H1 (cell line): ENCODE results near the gene GABRB2. TPM values are rescaled to one million over a fixed set of nuclear protein-coding genes. Genes with fewer than 3 reads are reported as not detected.

Experiments
- CTCF ChIA-PET: fragments of 300-600 bp; sonication (Branson Sonifier 250); formaldehyde crosslinking; loops from one replicate; lab custom pipeline; 2021; ENCODE audit not compliant: partially characterized antibody; lab: Charles Lee
- POLR2A ChIA-PET: fragments of 300-600 bp; sonication (Branson Sonifier 250); formaldehyde crosslinking; loops from one replicate; lab custom pipeline; 2021; ENCODE audit warnings: inconsistent platforms; ENCODE audit not compliant: partially characterized antibody; lab: Charles Lee
- DNase-seq, 2 experiments: peaks; one replicate each; pipeline versions ENCODE4 v3.0.0 to v3.0.0-alpha.2; 2010 to 2022; ENCODE audit warnings: low spot score in 2 of 2, low read depth in 1 of 2, mixed read lengths in 1 of 2
- FAIRE-seq: peaks from 2 replicates; lab custom pipeline; 2011; peaks lifted over from hg19 to GRCh38; lab: Jason Lieb, UNC
- H2AFZ ChIP-seq: 2 replicates; pipeline ENCODE4 v1.8.1; 2012; ENCODE audit warnings: low read length, inconsistent platforms
- H2AK5ac ChIP-seq: 2 replicates; pipeline ENCODE4 v1.6.1; 2013; ENCODE audit warnings: low read depth, low read length
- H2BK120ac ChIP-seq: replicated peaks from 2 replicates; pipeline ENCODE3; 2013; ENCODE audit warnings: low read depth, low read length, inconsistent platforms
- H2BK12ac ChIP-seq: 2 replicates; pipeline ENCODE4 v1.6.1; 2013; ENCODE audit warnings: low read depth, low read length
- H2BK15ac ChIP-seq: 2 replicates; pipeline ENCODE4 v1.6.1; 2013; ENCODE audit warnings: low read length
- H2BK20ac ChIP-seq: 2 replicates; pipeline ENCODE4 v1.6.1; 2013; ENCODE audit warnings: low read length
- H2BK5ac ChIP-seq: 2 replicates; pipeline ENCODE4 v1.6.1; 2013; ENCODE audit warnings: low read depth, low read length
- H3K14ac ChIP-seq: 2 replicates; pipeline ENCODE4 v1.6.1; 2013; ENCODE audit warnings: inconsistent platforms; ENCODE audit not compliant: insufficient read length
- H3K18ac ChIP-seq: 2 replicates; pipeline ENCODE4 v1.6.1; 2013; ENCODE audit warnings: low read length; ENCODE audit errors: extremely low read depth
- H3K23ac ChIP-seq: 2 replicates; pipeline ENCODE4 v1.6.1; 2013; ENCODE audit warnings: inconsistent platforms; ENCODE audit not compliant: insufficient read length
- H3K23me2 ChIP-seq: 2 replicates; pipeline ENCODE4 v1.6.1; 2013; ENCODE audit warnings: low read depth, low read length
- H3K27ac ChIP-seq: 2 replicates; pipeline ENCODE4 v1.6.1; 2011; ENCODE audit warnings: low read depth, low read length, inconsistent platforms
- H3K27me3 ChIP-seq, 4 experiments: replicated peaks in 1 of 4; 1 replicate in 1 of 4; 2 replicates in 3 of 4; pipeline versions ENCODE4 v1.6.1 to v1.8.1; 2011 to 2013; ENCODE audit warnings: low read length in 3 of 4, mild to moderate bottlenecking in 3 of 4, inconsistent platforms in 2 of 4, mixed read lengths in 2 of 4, moderate library complexity in 1 of 4; ENCODE audit not compliant: control insufficient read depth in 3 of 4, insufficient read depth in 3 of 4; ENCODE audit errors: extremely low read depth in 1 of 4
- H3K36me3 ChIP-seq, 4 experiments: 2 replicates each; pipeline versions ENCODE4 v1.6.1 to v1.8.1; 2011 to 2013; ENCODE audit warnings: mild to moderate bottlenecking in 4 of 4, low read length in 3 of 4, moderate library complexity in 2 of 4, control low read depth in 1 of 4, inconsistent platforms in 1 of 4; ENCODE audit not compliant: insufficient read depth in 4 of 4, control insufficient read depth in 2 of 4
- H3K4ac ChIP-seq: replicated peaks from 2 replicates; pipeline ENCODE3; 2013; ENCODE audit warnings: low read length, low read depth, mixed read lengths, inconsistent platforms; ENCODE audit not compliant: insufficient read length
- H3K4me1 ChIP-seq, 4 experiments: replicated peaks in 1 of 4; 1 replicate in 1 of 4; 2 replicates in 3 of 4; pipeline versions ENCODE4 v1.6.1 to v1.8.1; 2011 to 2013; ENCODE audit warnings: low read length in 3 of 4, inconsistent platforms in 2 of 4, mixed read lengths in 1 of 4; ENCODE audit not compliant: insufficient read depth in 4 of 4, control insufficient read depth in 3 of 4
- H3K4me2 ChIP-seq, 2 experiments: 2 replicates each; pipeline versions ENCODE4 v1.6.1 to v1.8.1; 2011 to 2013; ENCODE audit warnings: low read depth in 2 of 2, low read length in 2 of 2, control low read depth in 1 of 2, inconsistent platforms in 1 of 2, mild to moderate bottlenecking in 1 of 2; ENCODE audit not compliant: insufficient read depth in 1 of 2
- H3K4me3 ChIP-seq, 4 experiments: fragments of 200-600, 300-600 bp in 1 of 4; sonication (generic), shearing (Covaris generic), sonication (Bioruptor Twin) in 1 of 4; 2 replicates each; pipeline versions ENCODE4 v1.5.1 to v1.8.1; 2011 to 2016; ENCODE audit warnings: low read length in 4 of 4, low read depth in 3 of 4, control low read depth in 2 of 4, inconsistent platforms in 2 of 4, mild to moderate bottlenecking in 2 of 4, mixed read lengths in 1 of 4, moderate library complexity in 1 of 4; ENCODE audit not compliant: insufficient read depth in 2 of 4; ENCODE audit errors: extremely low read depth in 1 of 4
- H3K56ac ChIP-seq: replicated peaks from 2 replicates; pipeline ENCODE3; 2013; ENCODE audit warnings: low read depth, mild to moderate bottlenecking, mixed read lengths, low read length, inconsistent platforms; ENCODE audit not compliant: insufficient read length
- H3K79me1 ChIP-seq: 2 replicates; pipeline ENCODE4 v1.6.1; 2013; ENCODE audit warnings: low read depth, low read length, control low read depth
- H3K79me2 ChIP-seq, 2 experiments: 2 replicates each; pipeline versions ENCODE4 v1.6.1 to v1.8.1; 2012 to 2013; ENCODE audit warnings: low read length in 2 of 2, mild to moderate bottlenecking in 2 of 2, inconsistent platforms in 1 of 2; ENCODE audit not compliant: insufficient read depth in 2 of 2, control insufficient read depth in 1 of 2
- H3K9ac ChIP-seq, 4 experiments: replicated peaks in 1 of 4; 1 replicate in 1 of 4; 2 replicates in 3 of 4; pipeline versions ENCODE4 v1.6.1 to v1.8.1; 2011 to 2013; ENCODE audit warnings: low read depth in 3 of 4, low read length in 3 of 4, control low read depth in 2 of 4, mild to moderate bottlenecking in 2 of 4, moderate library complexity in 2 of 4, inconsistent platforms in 1 of 4; ENCODE audit errors: extremely low read depth in 1 of 4
- H3K9me3 ChIP-seq, 2 experiments: 2 replicates each; pipeline versions ENCODE4 v1.6.1 to v1.8.1; 2012 to 2013; ENCODE audit warnings: mild to moderate bottlenecking in 2 of 2, moderate library complexity in 2 of 2, control low read depth in 1 of 2, inconsistent platforms in 1 of 2, low read depth in 1 of 2, low read length in 1 of 2, mixed read lengths in 1 of 2; ENCODE audit not compliant: insufficient read depth in 2 of 2
- H4K20me1 ChIP-seq, 2 experiments: replicated peaks in 1 of 2; 2 replicates each; pipeline versions ENCODE3 to v1.8.1; 2011 to 2013; ENCODE audit warnings: inconsistent platforms in 2 of 2, low read length in 2 of 2, mild to moderate bottlenecking in 1 of 2; ENCODE audit not compliant: insufficient read depth in 2 of 2, control insufficient read depth in 1 of 2
- H4K5ac ChIP-seq: 2 replicates; pipeline ENCODE4 v1.6.1; 2013; ENCODE audit warnings: low read length, low read depth, mixed read lengths, inconsistent platforms; ENCODE audit not compliant: insufficient read length
- H4K8ac ChIP-seq: 2 replicates; pipeline ENCODE4 v1.8.0; 2013; ENCODE audit warnings: mild to moderate bottlenecking, moderate library complexity, low read length, inconsistent platforms; ENCODE audit not compliant: insufficient read depth; ENCODE audit errors: extremely low read depth
- H4K91ac ChIP-seq: replicated peaks from 2 replicates; pipeline ENCODE3; 2013; ENCODE audit warnings: low read length, mixed read lengths, inconsistent platforms; ENCODE audit not compliant: insufficient read length
- BACH1 ChIP-seq: IDR thresholded peaks from 2 replicates; pipeline ENCODE4 v1.6.1; 2012; ENCODE audit warnings: low read length, improper control_type of control experiment
- SIN3A ChIP-seq, 2 experiments: IDR thresholded peaks in 1 of 2; conservative IDR thresholded peaks in 1 of 2; 2 replicates each; pipeline ENCODE4 v1.6.1; 2011 to 2012; ENCODE audit warnings: low read length in 2 of 2, improper control_type of control experiment in 1 of 2, low read depth in 1 of 2, mild to moderate bottlenecking in 1 of 2
- SP2 ChIP-seq: IDR thresholded peaks from 2 replicates; pipeline ENCODE4 v1.6.1; 2012; ENCODE audit warnings: mild to moderate bottlenecking, low read length, inconsistent platforms
- SRF ChIP-seq: IDR thresholded peaks from 2 replicates; pipeline ENCODE4 v1.6.1; 2011; ENCODE audit warnings: mild to moderate bottlenecking, low read depth, low read length, moderate library complexity
- YY1 ChIP-seq: IDR thresholded peaks from 2 replicates; pipeline ENCODE4 v1.6.1; 2011; ENCODE audit warnings: low read depth, mild to moderate bottlenecking, low read length
- WGBS, 2 experiments: shearing (Covaris generic) in 1 of 2; methylation state at CpG; one replicate each; pipeline versions ENCODE4 v1.1.6 to v1.1.7; 2013 to 2015; ENCODE audit warnings: low lambda C conversion rate in 2 of 2, mixed read lengths in 2 of 2, inconsistent platforms in 1 of 2, low coverage in 1 of 2, missing lambda C conversion rate in 1 of 2; ENCODE audit not compliant: insufficient replicate concordance in 2 of 2, insufficient coverage in 1 of 2, insufficient read length in 1 of 2; ENCODE audit errors: extremely low coverage in 1 of 2, missing lambda C conversion rate in 1 of 2; 5-methylcytosine and 5-hydroxymethylcytosine counted together
- polyA plus RNA-seq, 7 experiments: library from polyadenylated mRNA; depleted of rRNA in 3 of 7; stranded (reverse) in 5 of 7; unstranded in 2 of 7; fragments of >200 nt in 5 of 7; fragments of 200-250 nt in 2 of 7; gene quantifications; 1 replicate in 5 of 7; 2 replicates in 1 of 7; 4 replicates in 1 of 7; pipeline versions ENCODE4 v1.2.1 to v1.2.3, GENCODE V29; 2011 to 2013; ENCODE audit warnings: missing spikeins in 2 of 7, mixed read lengths in 2 of 7
- total RNA-seq: library from RNA; stranded (reverse); fragmentation: NEBNext Ultra II Directional; extraction: Animal tissue kit (Norgen Biotek cat#: 25700); gene quantifications from 2 replicates; pipeline ENCODE4 v1.2.1, GENCODE V29; 2021

GABRB2 gene
- total and polyA plus RNA-seq, 2 of the 8 experiments (the other 6 are each of a cell fraction or from before 2014, with no cell fraction given) = 0.54 to 1.9 TPM

DNA sequence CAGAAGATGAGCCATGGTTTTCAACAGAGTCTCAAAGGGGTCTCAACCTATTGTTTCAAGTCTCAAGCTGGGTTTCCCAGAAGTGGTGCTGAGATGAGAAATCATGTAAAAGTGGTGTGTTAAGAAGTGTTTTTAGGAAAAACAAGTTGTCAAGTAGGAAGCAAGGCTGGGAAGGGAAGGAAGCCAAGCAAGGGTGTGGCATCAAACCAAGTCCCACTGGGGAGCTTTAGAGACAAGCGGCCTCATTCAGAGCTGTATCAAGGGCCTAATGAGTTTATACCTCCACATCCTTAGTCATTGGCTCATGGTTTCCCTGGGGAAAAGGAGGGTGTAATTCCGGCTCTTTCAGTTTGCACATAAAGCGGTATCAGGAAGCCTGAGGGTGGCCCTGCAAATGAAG, 26.4 kb upstream of the GABRB2 start:
- Histone ChIP-seq H3K4me3 (no peak overlapping the region), H2AK5ac (no peak overlapping the region), H4K91ac (no peak overlapping the region), H4K8ac (no peak overlapping the region), H3K27ac (no peak overlapping the region), H2BK20ac (no peak overlapping the region)
- TF ChIP-seq SP2 = no peak
- TF ChIP-seq YY1 = no peak
- TF ChIP-seq BACH1 = no peak
- TF ChIP-seq SIN3A (conservative IDR thresholded peaks at IDR 0.05 in 1 of 2, IDR thresholded peaks at IDR 0.05 in 1 of 2; ENCODE audit: low read depth in 1 of 2, low read length in 2 of 2) = no peak
- no peak for TF ChIP-seq SRF
- TF ChIP-seq, all 59 proteins: peak for 0
- Histone ChIP-seq H2BK5ac (no peak overlapping the region), H3K14ac (no peak overlapping the region), H3K79me2 (no peaks in the 10 kb centered on the region), H3K23me2 (no peaks in the 10 kb centered on the region), H3K36me3 (no peaks in the 10 kb centered on the region), H2AFZ (no peak overlapping the region), H4K20me1 (no peaks in the 10 kb centered on the region), H3K79me1 (no peaks in the 10 kb centered on the region), H3K4me2 (no peak overlapping the region), H3K23ac (no peak overlapping the region), H3K4me1 (no peaks in the 10 kb centered on the region), H2BK12ac (no peak overlapping the region), H3K27me3 (no peaks in the 10 kb centered on the region), H3K4ac (no peak overlapping the region), H2BK120ac (no peak overlapping the region), H2BK15ac (no peak overlapping the region), H3K18ac (no peak overlapping the region), H3K56ac (no peak overlapping the region), H4K5ac (no peak overlapping the region), H3K9ac (no peak overlapping the region), H3K9me3 (no peaks in the 10 kb centered on the region)
- WGBS, 2 experiments = 94% methylated on average over 3 of the region's 3 CpGs; no CpG with 5 or more reads in 1 of the 2 experiments
- CTCF ChIA-PET = interaction anchor here (0.6 kb wide), 1 partner anchor 13 kb away, joined by 3 read pairs; no protein-coding TSS in a partner anchor
- POLR2A ChIA-PET = no interaction called here
- no peak for FAIRE-seq
- no peak for DNase-seq
